Suppressor macrophage treated with lipopolysaccharide for 4 hours (primary cell): Measurements from ENCODE around the gene CERKL.
"Not testable (repeated sequence)": the region's sequence is repeated elsewhere in the genome, so short reads cannot be mapped to it uniquely, and the experiment has no call there.

ENCODE experiments used
- DNase-seq: peaks from one replicate; pipeline ENCODE4 v3.0.0-alpha.2; 2020

The CERKL gene, protein sequence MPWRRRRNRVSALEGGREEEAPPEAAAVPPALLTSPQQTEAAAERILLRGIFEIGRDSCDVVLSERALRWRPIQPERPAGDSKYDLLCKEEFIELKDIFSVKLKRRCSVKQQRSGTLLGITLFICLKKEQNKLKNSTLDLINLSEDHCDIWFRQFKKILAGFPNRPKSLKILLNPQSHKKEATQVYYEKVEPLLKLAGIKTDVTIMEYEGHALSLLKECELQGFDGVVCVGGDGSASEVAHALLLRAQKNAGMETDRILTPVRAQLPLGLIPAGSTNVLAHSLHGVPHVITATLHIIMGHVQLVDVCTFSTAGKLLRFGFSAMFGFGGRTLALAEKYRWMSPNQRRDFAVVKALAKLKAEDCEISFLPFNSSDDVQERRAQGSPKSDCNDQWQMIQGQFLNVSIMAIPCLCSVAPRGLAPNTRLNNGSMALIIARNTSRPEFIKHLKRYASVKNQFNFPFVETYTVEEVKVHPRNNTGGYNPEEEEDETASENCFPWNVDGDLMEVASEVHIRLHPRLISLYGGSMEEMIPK

DNA sequence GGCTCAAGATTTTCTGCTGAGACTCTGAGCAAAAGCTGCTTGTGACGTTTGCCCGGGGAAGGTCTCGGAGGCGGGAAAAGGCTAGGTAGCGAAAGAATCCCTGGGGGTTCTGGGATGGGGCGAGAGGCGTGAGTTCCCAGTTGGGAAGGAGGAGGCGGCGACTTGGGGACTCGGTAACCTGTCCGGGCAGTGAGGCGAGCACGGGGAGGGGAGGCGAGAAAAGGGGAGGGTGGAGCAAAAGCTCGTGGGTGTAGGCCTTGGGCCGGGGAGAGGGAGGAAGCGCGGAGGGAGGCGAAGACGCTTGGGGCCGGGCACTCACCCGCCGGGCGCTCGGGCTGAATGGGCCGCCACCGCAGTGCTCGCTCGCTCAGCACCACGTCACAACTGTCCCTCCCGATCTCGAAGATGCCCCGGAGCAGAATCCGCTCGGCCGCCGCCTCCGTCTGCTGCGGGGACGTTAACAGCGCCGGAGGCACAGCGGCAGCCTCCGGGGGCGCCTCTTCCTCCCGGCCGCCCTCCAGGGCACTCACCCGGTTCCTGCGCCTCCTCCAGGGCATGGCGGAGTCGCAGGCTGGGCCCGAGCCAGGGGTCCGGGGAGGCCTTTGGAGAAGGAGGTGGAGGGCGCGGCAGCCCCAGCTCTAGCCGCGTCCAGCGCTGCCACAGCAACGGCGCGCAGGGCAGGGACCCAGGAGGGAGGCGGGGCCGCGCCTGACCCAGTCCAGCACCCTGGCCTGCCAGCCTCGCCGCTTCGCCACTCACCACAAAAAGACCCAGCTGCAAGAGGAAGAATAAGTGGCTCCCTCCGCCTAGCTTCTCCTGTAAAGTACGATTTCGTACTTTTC, at the start of gene CERKL:
Gene CERKL, minus strand, starts transcription at position 656 of the 842 bp plus-strand sequence. Its CDS starts 99 bp downstream, at position 557.
- peak; percentile 28 for DNase-seq

DNA sequence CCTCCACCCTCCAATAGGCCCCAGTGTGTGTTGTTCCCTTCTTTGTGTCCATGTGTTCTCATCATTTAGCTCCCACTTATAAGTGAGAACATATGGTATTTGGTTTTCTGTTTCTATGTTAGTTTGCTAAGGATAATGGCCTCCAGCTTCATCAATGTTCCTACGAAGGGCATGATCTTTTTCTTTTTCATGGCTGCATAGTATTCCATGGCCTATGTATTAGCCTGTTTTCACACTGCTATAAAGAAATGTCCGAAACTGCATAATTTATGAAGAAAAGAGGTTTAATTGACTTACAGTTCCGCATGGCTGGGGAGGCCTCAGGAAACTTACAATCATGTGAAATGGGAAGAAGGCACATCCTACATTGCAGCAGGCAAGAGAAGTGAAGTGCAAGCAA, 45.6 kb upstream of the CERKL start:
- DNase-seq: not testable (repeated sequence)

DNA sequence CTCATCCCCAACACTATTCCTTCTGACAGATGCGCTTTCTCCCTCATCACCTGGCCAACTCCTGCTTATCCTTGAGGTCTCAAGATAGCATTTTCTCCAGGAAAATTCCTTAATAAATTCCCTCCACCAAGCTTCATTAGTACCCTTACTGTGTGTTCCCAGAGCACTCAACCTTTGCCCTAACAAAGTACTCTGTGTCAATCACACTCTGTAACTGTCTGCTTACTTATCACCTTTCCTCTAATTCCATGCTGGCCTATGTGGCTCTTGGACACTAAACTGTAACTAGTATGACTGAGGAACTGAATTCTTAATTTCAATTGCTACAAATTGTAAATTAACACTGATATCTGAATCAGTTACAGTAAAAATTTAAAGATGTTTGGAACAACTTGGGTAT, 41.3 kb upstream of the CERKL start:
- no peak for DNase-seq

DNA sequence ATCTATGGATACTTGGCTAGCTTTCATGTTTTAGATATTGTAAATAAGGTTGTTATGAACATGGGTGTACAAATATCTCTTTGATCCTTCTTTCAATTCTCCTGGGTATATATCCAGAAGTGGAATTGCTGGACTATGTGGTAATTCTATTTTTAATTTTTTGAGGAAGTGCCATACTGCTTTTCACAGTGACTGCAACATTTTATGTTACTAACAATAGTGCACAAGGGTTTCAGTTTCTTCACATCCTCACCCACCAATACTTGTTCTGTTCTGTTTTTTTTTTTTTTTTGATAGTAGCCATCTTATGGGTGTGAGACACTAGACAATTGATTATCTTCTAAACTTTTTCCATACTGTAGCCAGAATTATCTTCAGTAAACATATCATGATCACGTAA, 40.7 kb upstream of the CERKL start:
- peak; percentile 70 for DNase-seq

DNA sequence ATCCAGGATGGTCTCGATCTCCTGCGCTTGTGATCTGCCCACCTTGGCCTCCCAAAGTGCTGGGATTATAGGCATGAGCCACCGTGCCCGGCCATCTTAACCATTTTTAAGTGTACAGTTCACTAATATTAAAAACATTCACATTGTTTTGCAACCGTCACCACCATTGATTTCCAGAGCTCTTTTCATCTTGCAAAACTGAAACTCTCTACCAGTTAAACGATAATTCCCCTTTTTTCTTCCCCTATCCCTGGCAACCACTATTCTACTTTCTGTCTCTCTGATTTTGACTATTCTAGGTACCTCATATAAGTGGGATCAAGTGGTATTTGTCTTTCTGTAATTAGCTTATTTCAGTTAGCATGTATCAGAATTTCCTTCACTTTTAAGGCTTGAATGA, 40.2 kb upstream of the CERKL start:
- peak; percentile 70 for DNase-seq

DNA sequence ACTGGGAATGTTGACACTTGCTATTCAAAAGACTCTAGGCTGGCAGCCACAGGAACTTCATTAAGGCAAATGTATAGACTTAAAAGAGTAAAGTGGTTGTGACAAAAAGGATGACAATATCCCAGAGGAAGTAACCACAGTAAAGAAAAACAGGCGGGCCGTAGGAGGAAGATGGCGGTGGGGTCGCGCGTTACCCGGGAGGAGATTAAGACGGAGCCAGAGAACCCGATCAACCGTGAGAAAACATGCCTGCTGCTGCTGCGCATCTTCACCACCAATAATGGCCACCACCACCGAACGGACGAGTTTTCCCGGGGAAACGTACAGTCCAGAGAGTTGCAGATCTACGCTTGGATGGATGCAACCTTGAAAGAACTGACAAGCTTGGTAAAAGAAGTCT, 37.4 kb upstream of the CERKL start:
- no peak for DNase-seq

DNA sequence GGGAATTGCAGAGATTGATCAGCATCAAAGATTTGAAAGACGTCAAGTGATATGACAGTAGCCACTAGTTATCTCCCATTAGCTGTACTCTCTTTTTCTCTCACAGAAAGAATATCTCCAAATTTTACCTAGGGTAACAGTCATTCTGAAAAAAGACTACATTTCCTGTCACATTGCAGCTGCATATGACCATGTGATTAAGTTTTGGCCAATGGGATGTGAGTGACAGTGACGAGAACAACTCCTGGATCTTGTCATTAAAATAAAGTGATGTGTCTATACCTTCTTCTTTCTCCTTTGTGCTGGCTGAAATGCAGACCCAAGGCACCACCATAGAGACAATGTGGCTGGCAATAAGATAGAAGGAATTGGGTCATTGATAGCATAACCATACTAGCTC, 34.0 kb upstream of the CERKL start:
- DNase-seq: no peak

DNA sequence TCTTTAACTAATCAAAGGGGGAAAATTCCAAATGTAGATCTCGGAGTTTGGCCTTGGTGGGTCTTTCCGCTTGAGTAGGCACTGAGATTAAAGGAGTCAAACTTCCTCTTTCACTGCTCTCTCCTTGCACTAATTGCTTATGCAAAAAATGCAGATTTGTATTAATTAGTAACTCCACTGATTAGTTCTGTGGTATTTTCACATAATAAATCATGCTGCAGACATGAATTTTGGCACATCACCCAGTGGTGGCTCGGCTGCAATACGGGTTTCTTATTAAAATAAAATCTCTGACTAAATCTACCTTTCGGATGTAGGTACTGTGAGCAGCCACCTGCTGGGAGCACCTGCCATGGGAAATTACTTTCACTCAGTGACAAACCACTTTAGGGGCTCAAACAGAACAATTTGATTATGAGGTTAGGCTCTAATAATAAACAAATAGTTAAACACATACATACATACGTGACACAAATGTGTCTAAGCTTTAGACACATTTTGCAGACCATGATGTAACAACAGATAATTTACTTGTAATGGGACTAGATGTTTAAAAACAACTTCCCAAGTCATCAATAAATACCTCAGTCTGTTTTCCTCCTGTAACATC, 29.8 kb upstream of the CERKL start:
- DNase-seq: no peak

DNA sequence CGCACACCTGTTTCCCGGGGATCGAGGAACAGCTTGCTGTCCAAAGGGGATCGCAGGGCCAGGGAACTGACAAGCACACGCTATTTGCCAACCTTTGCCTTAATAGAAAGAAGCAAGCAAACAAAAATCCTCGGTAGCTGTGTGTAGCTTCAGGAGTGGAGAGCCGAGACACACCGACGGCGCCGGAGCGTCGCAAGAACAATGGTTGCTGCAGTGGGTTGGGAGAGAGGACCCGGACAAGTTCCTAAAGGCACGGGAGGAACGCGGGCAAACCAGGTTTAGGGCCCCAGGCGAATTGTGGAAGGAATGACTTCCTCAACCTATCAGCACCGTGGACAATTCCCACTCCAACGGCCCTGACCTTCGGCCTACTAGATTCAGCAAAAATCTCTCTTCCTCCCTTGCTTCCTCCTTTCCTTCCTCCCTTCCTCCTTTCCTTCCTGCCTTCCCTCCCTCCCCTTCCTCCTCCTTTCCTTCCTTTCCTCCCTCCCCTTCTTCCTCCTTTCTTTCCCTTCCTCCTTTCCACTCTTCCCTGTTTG, 28.3 kb upstream of the CERKL start:
- DNase-seq: no peak

DNA sequence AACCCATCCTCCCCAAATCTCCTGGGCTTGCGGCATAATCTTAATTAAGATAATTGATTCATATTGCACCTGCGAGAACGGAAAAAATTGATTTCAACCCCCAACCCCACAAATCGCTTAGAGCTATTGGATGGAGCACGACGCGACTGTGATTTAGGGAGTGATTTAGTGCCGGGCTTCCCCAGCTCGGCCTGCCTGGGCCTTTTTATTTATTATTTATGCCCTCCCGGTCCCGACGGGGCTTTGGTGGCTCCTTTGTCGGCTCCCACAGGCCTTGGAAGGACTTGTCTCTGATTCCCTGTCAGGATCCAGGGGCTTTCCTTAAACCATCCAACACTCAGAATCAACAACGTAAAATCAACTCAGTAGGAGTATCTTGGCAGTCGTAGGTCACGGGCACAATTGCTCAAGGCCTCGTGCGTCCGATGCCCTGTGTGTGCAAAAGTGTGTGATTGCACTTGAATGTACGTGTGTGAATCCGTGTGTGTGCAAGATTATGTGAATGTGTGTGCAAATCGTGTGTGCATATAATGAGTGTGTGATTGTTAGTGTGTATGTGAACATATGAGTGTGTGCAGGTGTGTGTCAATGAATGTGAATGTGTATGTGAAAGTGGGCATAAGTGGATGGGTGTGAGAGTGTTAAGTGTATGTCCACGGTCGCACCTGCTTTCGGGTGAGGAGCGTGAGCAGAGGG, 27.7 kb upstream of the CERKL start:
- DNase-seq: no peak

DNA sequence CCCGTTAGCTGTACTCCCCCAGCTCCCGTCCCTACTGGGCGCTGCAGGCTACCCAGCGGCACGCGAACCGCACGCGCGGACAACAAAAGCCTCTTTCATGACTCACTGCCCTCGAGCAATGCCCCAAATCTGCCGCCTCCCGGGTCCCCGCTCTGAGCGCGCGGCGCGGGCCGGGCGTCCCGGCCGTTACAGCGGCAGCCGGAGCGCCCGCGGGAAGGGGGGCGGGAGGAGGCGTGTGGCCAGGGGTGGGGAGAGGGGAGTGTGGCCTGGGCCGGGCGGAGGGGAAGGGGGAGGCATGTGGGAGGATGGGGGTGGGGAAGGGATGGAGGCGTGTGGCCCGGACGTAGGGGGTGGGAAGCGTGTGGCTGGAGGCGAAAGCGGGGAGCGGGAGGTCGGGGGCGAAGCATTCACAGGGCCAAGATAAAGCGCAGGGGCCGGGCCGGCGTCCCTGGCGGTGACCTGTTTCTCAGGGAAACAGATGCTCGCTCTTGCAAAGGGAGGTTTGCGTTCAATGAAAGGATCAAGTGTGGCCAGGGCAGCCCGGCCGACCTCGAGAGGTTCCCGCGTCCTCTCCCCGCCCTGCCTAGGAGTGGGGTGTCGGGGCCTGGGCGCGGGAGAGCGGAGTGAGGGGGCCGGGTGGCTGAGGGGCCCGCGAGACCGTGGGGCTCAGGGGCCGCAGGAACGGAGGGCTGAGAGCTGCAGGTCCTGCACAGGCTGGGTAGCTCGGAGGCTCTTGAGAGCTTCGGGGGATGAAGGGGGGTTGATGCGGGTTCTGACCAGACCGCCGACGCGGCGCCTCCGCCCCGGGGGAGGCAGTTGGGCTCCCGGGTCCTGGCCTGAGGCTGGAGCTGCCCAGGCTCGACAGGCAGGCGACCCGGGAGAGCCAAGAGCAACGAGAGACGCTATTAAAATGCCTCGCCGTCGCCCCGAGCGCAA, 26.9 kb upstream of the CERKL start:
- DNase-seq: peak; percentile 37

DNA sequence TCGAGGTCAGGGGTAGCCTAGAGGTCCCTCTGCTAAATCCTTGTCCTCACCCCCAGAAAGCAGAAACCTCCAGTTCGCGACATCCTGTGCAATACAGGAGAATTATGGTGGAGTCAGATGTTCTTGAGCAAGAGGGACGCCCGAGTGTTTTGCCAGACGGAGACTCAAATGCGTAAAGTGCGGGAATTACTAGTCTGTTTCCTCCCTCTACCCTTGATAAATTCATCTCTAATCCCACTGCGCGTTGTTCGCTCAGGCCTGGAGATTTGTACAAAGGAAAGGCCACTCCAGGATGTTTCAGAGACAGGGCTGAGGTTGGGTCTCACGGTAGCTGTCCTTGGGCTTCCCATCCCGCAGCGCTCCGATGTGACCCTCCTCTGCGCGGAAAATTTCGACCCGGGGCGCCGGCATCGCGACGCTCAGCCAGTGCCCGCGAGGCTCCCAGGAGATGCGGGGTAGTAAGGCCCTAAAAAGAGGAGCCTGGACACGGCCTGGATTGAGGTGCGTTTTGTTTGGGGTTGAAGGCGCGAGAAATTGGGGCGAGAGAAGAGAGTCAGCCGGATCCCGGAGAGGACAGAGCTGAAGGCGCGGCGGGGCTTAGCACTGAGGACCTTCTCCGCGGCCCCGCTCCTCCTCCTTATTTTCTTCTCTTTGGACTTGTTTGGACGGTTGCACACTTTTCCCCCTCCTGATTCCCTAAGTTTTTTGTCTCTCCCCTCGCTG, 26.1 kb upstream of the CERKL start:
- peak; percentile 20 for DNase-seq

DNA sequence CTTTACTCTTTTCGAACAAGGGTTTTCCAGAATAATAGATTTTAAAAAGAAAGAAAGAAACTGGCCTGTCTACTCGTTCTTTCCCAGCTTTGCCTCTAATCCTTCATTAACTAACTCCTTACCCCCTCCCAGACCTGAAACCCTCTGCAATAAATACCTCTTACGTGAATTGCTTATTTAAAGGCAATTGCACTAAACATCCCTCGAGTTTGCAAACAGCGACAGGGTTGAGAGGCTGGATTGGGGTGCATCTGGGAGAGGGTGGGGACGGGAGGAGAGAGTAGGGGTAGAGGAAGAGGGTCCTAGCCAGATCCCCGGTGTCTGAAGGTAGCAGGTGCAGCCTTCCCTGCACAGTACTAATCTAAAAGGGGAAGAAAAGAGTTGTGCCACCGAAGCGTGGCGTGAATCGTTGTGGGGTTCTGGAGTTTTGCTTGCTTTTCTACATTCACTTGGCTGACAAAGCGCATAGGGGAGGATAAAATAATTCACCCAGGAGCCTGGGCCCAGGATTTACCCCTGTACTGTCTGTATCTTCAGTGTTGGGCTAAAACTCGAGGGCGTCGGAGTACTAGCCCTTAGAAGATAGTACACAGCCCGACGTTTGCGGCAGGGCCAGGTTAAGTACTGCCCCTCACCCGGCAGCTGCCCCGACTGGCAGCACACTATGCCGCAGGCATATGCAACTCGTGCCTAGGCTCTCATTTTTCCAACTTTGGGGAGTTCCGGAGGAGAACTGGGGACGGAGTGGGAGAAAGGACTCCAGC, 25.3 kb upstream of the CERKL start:
- no peak for DNase-seq

DNA sequence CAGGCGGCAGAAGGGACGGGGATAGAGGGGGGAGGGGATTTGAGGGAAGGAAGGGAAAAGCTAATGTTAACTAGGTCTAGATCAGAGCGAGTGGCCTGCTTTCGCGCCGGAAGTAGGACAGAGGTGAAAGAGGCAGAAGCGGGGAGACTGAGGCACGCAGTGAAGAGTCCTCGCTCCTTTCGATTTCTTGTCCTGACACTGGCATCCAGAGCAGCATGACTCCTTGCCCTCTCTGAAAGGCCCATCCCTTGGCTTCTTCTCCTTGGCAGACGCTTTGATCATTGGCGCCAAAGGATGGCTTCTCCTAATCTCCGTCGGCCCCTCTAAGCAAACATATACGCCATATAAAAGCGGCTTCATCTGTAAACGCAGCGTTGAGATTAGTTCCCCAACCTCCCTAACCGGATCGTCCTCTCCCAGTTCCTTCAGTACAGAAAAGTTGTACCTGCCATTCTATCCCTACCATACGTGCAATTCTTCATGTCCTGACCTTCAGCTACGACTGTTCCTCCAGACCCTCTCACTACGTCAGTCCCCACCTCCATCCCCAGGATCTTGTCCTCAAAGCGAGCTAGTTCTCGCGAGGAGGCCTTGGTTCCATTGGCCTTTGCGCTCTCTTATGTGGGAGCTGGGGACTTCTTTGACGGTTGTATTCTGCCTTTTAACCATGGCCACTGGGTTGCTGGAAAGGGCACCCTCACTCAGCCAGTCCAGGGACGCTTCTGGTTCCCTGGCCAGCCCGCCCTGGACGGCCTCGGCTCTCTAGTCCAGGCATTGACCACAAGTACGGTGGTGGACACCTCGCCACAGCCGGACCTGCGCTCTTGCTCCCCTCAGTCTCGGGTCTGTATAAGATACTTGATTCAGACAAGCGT, 24.3 kb upstream of the CERKL start:
- no peak for DNase-seq

DNA sequence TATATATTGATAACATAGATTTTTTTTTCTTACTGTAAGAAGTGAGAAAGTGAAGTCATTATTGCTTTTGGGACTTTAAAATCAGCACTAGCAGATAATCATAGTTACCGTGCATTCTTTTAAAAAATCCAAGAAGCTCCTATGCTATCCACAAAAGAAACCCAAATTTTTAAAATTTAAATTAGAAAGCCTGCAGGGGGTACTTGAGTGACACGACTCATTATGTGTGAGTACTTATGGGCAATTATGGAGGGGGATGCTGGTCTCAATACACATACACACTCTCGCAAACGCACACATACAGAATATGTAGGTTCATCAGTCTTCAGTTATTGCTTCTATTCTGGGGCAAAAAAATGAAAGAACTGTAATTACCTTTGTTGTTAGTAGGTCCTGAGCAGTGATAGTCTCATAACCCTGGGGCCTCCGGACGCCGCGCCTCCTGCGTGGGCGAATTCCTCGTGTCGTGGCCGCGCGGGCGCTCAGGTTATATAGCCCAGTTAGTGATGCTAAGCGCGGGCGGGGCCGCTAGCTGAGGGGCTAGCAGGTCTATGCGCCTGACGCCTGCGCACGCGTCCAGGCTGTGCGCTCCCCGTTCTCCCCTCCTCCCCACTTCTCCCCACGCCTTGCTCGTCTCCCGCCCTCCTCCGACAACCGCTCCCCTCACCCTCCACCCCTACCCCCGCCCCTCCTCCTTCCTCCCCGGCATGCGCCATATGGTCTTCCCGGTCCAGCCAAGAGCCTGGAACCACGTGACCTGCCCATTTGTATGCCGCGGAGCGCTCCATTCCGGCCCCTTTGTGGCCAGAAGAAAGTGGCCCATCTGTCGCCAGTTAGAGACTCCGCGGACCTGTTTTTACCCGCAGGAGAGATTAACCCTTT, 23.4 kb upstream of the CERKL start, which contains the start of gene NEUROD1:
Gene NEUROD1, minus strand, starts transcription at position 463 of the 882 bp plus-strand sequence. CDS start 1,657 bp downstream, outside the sequence.
- no peak for DNase-seq

DNA sequence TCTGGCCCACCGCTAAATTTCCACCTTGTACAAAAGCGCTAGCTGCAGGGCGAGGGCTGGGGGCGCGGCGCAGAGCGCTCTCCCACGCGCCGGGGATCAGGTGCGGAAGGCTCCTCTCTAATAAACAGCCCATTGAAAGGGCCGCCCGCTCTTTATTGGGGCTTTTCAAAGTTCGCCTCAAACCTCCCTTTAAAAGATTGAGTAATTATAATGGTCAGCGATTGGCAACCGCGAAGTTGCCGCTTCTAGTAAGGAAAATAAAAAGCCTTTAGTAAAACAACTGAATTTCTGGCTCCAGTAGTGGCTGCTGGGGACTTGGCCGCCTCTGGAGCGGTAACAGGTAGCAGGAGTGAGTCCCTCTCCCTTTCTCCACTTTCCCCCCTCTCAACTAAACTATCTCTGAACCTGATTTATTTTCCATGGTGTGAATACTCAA, 22.7 kb upstream of the CERKL start:
- DNase-seq: no peak

DNA sequence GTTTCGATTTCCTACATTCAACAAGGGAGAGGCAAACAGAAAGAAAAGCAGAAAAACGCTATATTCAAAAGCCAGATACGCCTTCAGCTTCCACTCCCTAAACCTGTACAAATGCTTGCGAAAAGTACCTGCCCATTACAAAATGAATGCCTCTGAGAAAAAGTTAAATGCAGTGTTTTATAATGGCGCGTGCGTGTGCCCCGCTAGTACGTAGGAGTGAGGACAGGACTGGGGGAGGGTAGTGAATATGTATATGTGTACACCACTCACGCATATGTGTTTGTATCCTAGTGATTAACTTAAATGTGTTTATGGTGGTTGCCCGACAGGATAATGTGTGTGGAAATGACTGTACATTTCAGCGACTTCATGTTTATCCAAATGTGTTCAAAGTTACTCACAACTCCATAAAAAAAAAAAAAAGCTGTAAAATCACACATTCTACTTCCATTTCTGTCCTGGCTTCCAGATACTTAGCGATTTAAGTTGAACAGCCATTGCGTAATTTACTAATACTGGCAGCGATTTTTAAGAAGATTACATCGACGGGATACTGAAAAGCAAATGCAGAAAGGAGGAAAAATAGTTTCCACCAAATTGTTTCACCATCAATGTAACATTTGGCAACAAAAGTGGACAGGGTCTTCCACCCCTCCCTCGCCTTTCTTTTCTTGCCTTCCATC, 22.1 kb upstream of the CERKL start:
- no peak for DNase-seq
